Measurements from ENCODE around the gene ENHO.

Gene ENHO

DNA sequence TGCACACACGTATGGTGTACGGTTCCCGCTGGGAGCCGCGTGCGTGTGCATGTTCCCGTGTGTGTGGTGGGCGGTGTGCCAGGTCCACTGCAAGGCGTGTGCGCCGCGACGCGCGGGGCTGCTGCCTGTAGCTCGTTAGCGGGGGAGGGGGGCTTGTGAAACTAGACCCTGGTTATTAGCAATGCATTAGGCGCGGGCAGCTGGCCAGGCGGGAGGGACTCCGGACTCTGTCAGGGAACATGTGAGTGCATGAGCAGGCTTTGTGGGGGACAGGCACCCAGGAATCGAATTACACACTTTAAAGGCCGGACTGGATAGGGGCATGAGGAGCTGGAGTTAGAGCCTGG, 32.2 kb upstream of the ENHO start:
- Histone ChIP-seq H3K27ac (replicated peaks) (no peak overlapping the region), H3K4me3 (replicated peaks; ENCODE audit: insufficient read depth, low read length) (no peak overlapping the region), H3K27me3 (ENCODE audit: insufficient read depth, poor library complexity, severe bottlenecking) (peaks cover 21% of the 10 kb centered on the region)
- no peak for DNase-seq (ENCODE audit: low read depth in 1 of 2, low spot score in 1 of 2)
- TF ChIP-seq SPI1 (IDR thresholded peaks at IDR 0.05; ENCODE audit: borderline replicate concordance, low read depth) (no peak), REST (IDR thresholded peaks at IDR 0.05; ENCODE audit: insufficient replicate concordance, low read depth) (no peak), CTCF (IDR thresholded peaks at IDR 0.05; ENCODE audit: insufficient read depth, low read length) (no peak), GABPA (IDR thresholded peaks at IDR 0.05; ENCODE audit: low read depth) (no peak), POLR2AphosphoS5 (IDR thresholded peaks at IDR 0.05; ENCODE audit: low read depth) (no peak)

- DNase-seq (ENCODE audit: low read depth in 1 of 2, low spot score in 1 of 2) = no peak
- peaks cover 18% of the 10 kb centered on the region for H3K27me3 ChIP-seq (ENCODE audit: insufficient read depth, poor library complexity, severe bottlenecking)
Measured at GRCh38 chr9:34554211-34555001, 31.6 kb upstream of the ENHO start.

More at GRCh38 chr9:34554211-34555001, 31.6 kb upstream of the ENHO start:
- TF ChIP-seq POLR2AphosphoS5 (IDR thresholded peaks at IDR 0.05; ENCODE audit: low read depth) (no peak), SPI1 (IDR thresholded peaks at IDR 0.05; ENCODE audit: borderline replicate concordance, low read depth) (no peak), REST (IDR thresholded peaks at IDR 0.05; ENCODE audit: insufficient replicate concordance, low read depth) (no peak), GABPA (IDR thresholded peaks at IDR 0.05; ENCODE audit: low read depth) (no peak), CTCF (IDR thresholded peaks at IDR 0.05; ENCODE audit: insufficient read depth, low read length) (no peak)
- no peak overlapping the region for H3K27ac ChIP-seq (replicated peaks)
- H3K4me3 ChIP-seq (replicated peaks; ENCODE audit: insufficient read depth, low read length) = no peak overlapping the region
